Measurements from ENCODE around the gene PDSS2. TPM values are rescaled to one million over a fixed set of nuclear protein-coding genes. Genes with fewer than 3 reads are reported as not detected.

The PDSS2 gene
- total and polyA plus RNA-seq, 2 of the 8 experiments (the other 6 are each of a cell fraction or from before 2014, with no cell fraction given) = 10.7 to 16.1 TPM

DNA sequence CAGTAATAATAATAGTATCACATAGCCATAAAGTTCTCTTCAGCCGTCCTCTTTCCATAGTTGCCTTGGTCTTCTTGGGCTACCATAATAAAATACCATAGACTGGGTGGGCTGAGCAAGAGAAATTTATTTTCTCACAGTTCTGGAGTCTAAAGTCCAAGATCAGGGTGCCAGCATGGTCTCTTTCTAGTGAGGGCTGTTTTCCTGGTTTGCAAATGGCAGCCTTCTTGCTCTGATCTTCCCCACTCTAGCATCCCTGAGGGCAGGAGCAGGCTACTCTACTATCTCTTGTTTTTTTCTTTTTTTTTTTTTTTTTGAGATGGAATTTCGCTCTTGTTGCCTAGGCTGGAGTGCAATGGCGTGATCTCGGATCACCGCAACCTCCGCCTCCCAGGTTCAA lies 335.9 kb downstream of the PDSS2 start:
- no peaks in the 10 kb centered on the region for H4K20me1 ChIP-seq (replicated peaks in 1 of 2; ENCODE audit: control insufficient read depth in 1 of 2, insufficient read depth in 2 of 2, low read length in 2 of 2)
- H2BK120ac ChIP-seq (replicated peaks; ENCODE audit: low read depth, low read length) = no peak overlapping the region
- H4K8ac ChIP-seq (ENCODE audit: extremely low read depth, insufficient read depth, low read length) = no peak overlapping the region
- no peak overlapping the region for H3K4me2 ChIP-seq (ENCODE audit: insufficient read depth in 1 of 2, low read depth in 2 of 2, low read length in 2 of 2)
- no peak overlapping the region for H3K14ac ChIP-seq (ENCODE audit: insufficient read length)
- DNase-seq (ENCODE audit: low read depth in 1 of 2, low spot score in 2 of 2) = no peak
- H3K27ac ChIP-seq (ENCODE audit: low read depth, low read length) = no peak overlapping the region
- ChIA-PET CTCF (ENCODE audit: partially characterized antibody) (interaction anchor here (2.7 to 3.6 kb wide), 2 partner anchors 9 to 10 kb away, joined by 10 to 16 read pairs; no protein-coding TSS in a partner anchor), POLR2A (ENCODE audit: partially characterized antibody) (interaction anchor here (0.7 to 1.2 kb wide), 2 partner anchors 336 to 637 kb away, joined by 3 to 4 read pairs; partner anchors contain the start of gene PDSS2)
- no peak overlapping the region for H3K4ac ChIP-seq (replicated peaks; ENCODE audit: insufficient read length, low read depth, low read length)
- no peaks in the 10 kb centered on the region for H3K36me3 ChIP-seq (ENCODE audit: control insufficient read depth in 2 of 4, insufficient read depth in 4 of 4, low read length in 3 of 4)
- H3K27me3 ChIP-seq (replicated peaks in 1 of 4; ENCODE audit: control insufficient read depth in 3 of 4, extremely low read depth in 1 of 4, insufficient read depth in 3 of 4, low read length in 3 of 4) = no peaks in the 10 kb centered on the region
- H2BK12ac ChIP-seq (ENCODE audit: low read depth, low read length) = no peak overlapping the region; the same call in 1 of the 2 replicates
- H3K56ac ChIP-seq (replicated peaks; ENCODE audit: insufficient read length, low read depth, low read length) = no peak overlapping the region
- no peak overlapping the region; the same call in 1 of the 2 replicates for H3K18ac ChIP-seq (ENCODE audit: extremely low read depth, low read length)
- no peak overlapping the region for H4K5ac ChIP-seq (ENCODE audit: insufficient read length, low read depth, low read length)
- no peak overlapping the region for H2BK15ac ChIP-seq (ENCODE audit: low read length)
- no peak overlapping the region for H4K91ac ChIP-seq (replicated peaks; ENCODE audit: insufficient read length, low read length)
- H3K9me3 ChIP-seq (ENCODE audit: insufficient read depth in 2 of 2, low read depth in 1 of 2, low read length in 1 of 2) = no peaks in the 10 kb centered on the region
- H3K23me2 ChIP-seq (ENCODE audit: low read depth, low read length) = no peaks in the 10 kb centered on the region
- no peak for FAIRE-seq
- H3K79me2 ChIP-seq (ENCODE audit: control insufficient read depth in 1 of 2, insufficient read depth in 2 of 2, low read length in 2 of 2) = no peaks in the 10 kb centered on the region
- H2BK5ac ChIP-seq (ENCODE audit: low read depth, low read length) = no peak overlapping the region
- no peak overlapping the region for H2AK5ac ChIP-seq (ENCODE audit: low read depth, low read length)
- H2AFZ ChIP-seq (ENCODE audit: low read length) = no peak overlapping the region
- WGBS, 2 experiments (ENCODE audit: extremely low coverage in 1 of 2, insufficient coverage in 1 of 2, insufficient read length in 1 of 2, insufficient replicate concordance in 2 of 2, low coverage in 1 of 2, low lambda C conversion rate in 2 of 2, missing lambda C conversion rate in 1 of 2) = 92% methylated on average over 1 of the region's 6 CpGs; no CpG with 5 or more reads in 1 of the 2 experiments
- peak overlapping the region; percentile 99; the same call in 1 of the 2 replicates for H2BK20ac ChIP-seq (ENCODE audit: low read length)
- no peak overlapping the region for H3K9ac ChIP-seq (replicated peaks in 1 of 4; ENCODE audit: extremely low read depth in 1 of 4, low read depth in 3 of 4, low read length in 3 of 4)
- peaks cover 6 to 15% (median 11%) of the 10 kb centered on the region in 4 experiments; a peak in 6 of 7 replicates for H3K4me1 ChIP-seq (replicated peaks in 1 of 4; ENCODE audit: control insufficient read depth in 3 of 4, insufficient read depth in 4 of 4, low read length in 3 of 4)
- no peak overlapping the region for H3K4me3 ChIP-seq (ENCODE audit: extremely low read depth in 1 of 4, insufficient read depth in 2 of 4, low read depth in 3 of 4, low read length in 4 of 4)
- H3K79me1 ChIP-seq (ENCODE audit: low read depth, low read length) = no peaks in the 10 kb centered on the region
- H3K23ac ChIP-seq (ENCODE audit: insufficient read length) = no peak overlapping the region
- TF ChIP-seq, protein P1, sequence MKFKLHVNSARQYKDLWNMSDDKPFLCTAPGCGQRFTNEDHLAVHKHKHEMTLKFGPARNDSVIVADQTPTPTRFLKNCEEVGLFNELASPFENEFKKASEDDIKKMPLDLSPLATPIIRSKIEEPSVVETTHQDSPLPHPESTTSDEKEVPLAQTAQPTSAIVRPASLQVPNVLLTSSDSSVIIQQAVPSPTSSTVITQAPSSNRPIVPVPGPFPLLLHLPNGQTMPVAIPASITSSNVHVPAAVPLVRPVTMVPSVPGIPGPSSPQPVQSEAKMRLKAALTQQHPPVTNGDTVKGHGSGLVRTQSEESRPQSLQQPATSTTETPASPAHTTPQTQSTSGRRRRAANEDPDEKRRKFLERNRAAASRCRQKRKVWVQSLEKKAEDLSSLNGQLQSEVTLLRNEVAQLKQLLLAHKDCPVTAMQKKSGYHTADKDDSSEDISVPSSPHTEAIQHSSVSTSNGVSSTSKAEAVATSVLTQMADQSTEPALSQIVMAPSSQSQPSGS (IDR thresholded peaks at IDR 0.05; ENCODE audit: low read length) = no peak
- TF ChIP-seq SAP30 (IDR thresholded peaks at IDR 0.05; ENCODE audit: insufficient read depth, insufficient replicate concordance, low read length) (no peak), SP2 (IDR thresholded peaks at IDR 0.05; ENCODE audit: low read length) (no peak), KDM1A (IDR thresholded peaks at IDR 0.05; ENCODE audit: borderline replicate concordance, low read length) (no peak), EP300 (IDR thresholded peaks at IDR 0.05; ENCODE audit: borderline replicate concordance in 1 of 2, low read depth in 2 of 2, low read length in 2 of 2) (no peak), RXRA (IDR thresholded peaks at IDR 0.05; ENCODE audit: insufficient read depth, low read depth, low read length) (no peak), HDAC2 (IDR thresholded peaks at IDR 0.05; ENCODE audit: borderline replicate concordance in 1 of 2, low read depth in 2 of 2, low read length in 2 of 2) (no peak)
